Inferior parietal cortex (tissue), 1 donor: ENCODE results near the gene GOLGA6A.
"Not testable (repeated sequence)": the region's sequence is repeated elsewhere in the genome, so short reads cannot be mapped to it uniquely, and the experiment has no call there.

Experiments
- DNase-seq: peaks from one replicate; pipeline ENCODE4 v3.0.0-alpha.2; 2016; ENCODE audit errors: extremely low spot score

The GOLGA6A gene

GRCh38 chr15:74099963-74100733, 17.8 kb upstream of the GOLGA6A start:
- DNase-seq = peak; percentile 92

DNA sequence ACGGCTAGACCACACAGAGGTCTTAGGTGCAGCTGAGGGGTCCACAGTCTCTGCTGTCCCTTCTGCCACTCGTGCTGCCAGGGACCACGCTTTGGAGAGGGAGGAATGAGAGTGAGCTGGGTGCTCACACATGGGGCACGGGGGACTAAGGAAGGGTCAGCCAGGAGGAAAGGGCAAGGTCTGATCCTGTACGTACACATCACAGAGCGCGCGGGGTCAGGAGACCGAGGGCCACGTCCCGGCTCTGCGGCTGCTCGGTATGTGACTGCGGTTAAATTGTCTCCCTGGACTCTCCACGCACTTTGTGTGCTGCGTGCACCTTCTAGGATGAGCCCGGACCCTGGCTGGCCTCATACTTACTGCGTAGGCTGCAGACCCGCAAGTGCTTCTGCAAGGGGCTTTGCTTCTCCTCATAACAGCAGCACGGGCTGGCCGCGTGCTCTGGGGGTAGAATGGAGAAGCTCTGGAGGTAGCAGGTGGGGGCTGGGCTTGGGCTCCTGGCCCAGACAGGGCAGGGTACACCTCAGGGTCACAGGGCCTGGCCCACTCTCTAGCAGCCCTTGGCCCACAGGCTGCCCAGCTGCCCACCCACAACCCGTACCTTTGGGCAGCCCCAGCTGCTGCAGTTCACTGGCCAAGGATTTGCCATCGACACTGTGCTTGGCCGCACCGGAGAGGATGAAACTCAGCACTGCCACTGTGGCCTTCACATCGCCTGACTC, 14.6 kb upstream of the GOLGA6A start:
- not testable (repeated sequence) for DNase-seq

- DNase-seq = not testable (repeated sequence)
These were observed 13.3 kb upstream of the GOLGA6A start for GRCh38 chr15:74095610-74096009.

DNA sequence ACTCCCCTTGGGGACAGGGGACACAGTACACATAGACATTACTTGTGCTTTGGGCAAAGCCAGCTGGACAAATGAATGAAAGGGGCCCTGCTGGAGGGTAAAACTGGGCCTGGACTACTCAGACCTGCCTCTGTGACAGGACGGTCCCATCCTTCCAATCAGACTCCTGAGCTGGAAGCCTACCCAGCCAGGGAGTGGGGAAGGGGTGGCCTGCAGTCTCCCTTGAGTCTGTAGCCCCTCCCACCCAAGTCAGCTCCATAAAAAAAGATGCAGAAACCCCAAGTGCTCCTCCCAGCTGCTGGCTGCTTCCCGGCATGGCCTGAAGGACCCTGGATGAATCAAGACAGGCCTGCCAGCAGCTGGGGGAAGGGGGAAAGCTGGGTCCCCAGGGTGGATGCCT, 12.2 kb upstream of the GOLGA6A start:
- not testable (repeated sequence) for DNase-seq

DNA sequence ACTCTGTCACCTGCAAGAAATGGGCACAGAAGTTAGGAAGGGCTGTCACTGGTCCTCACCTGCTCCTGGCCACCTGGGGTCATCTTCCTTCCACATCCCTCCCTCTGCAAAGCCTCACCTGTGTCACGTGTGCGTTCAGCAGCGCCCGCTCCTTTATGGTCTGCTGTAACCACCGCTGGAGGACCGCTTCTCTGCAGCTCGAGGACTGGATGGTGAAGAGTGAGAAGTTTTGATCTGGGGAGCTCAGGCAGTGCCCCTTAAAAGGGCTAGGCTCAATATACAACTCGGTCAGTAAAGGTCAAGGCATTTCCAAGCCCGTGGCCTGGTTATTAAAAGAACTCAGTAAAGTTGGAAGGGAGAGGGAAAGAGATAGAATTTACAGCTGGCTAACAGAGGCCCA, 6.6 kb downstream of the GOLGA6A start:
- not testable (repeated sequence) for DNase-seq

GRCh38 chr15:74072614-74073337, 9.6 kb downstream of the GOLGA6A start:
- DNase-seq = not testable (repeated sequence)

DNA sequence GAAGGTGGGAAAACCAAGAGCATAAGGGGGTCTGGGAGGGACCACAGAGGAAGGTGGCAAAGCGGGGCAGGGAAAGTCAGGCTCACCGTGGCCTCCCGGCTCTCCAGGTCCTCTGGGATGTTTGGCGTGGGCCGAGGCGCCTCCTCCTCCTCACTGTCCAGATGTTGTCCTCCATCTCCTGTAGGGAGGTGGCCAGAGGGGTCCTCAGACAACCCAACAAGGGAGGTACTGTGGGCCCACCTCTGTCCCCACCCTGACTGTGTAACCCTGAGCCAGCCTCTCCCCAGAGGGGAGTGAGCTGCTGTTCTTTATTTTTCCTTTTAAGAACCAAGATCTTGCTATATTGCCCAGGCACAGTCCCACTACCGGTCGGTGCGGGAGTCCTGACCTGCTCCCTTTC, 10.2 kb downstream of the GOLGA6A start:
- not testable (repeated sequence) for DNase-seq

- DNase-seq = not testable (repeated sequence)
These were observed 10.7 kb downstream of the GOLGA6A start for GRCh38 chr15:74071645-74072044.

DNA sequence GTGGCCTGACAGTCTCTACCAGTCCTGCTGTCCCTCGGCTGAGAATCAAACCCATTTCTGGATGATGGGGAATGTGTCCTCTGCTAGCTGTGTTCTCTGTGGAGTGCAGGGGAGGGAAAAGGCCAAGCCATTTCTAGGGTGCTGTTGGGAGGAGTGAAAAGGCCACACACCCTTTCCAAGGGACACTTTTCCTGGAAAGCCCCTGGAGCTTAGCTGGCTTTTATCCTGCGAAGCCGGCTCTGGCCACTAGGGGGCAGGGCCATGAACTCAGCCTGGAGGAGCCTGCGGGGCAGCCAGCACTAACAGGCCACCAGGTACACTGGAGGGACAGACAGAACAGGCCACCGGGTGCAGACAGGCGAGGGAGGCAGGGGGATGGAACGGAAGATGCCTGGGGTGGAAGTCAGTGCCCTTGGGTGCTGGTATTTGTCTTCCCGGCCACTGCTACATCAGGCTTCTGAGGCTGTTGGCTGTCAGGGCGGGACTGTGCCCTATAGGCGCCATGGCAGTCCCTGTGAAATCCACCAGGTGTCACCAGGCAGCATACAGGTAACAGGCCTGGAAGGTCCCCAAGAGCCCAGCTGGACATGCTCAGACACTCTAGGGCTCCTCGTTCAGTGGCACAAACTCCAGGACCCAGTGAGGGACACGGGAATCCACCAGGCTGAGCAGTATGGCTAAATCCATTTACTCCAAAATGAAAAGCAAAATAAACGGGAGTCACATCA, 16.5 kb downstream of the GOLGA6A start:
- not testable (repeated sequence) for DNase-seq

GRCh38 chr15:74064822-74065221, 17.5 kb downstream of the GOLGA6A start:
- DNase-seq = not testable (repeated sequence)

DNA sequence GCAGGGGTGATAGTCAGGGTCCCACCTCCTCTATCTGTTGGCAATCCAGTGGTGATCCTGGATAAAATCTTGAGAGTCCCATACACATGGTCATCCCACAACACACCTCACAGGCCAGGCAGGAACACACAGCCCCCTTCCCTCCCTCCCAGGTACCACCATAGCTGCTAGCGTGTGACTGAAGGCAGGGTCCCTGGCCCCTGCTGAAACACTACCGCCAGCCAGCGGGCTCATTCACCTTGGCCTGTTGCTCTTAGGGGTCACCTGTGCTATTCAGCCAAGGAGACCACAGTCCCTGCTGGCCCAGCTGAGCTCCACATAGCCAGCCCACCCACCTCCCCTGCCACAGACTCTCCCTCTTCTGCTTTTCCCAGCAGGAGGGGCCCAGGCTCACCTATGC, 18.2 kb downstream of the GOLGA6A start:
- not testable (repeated sequence) for DNase-seq

DNA sequence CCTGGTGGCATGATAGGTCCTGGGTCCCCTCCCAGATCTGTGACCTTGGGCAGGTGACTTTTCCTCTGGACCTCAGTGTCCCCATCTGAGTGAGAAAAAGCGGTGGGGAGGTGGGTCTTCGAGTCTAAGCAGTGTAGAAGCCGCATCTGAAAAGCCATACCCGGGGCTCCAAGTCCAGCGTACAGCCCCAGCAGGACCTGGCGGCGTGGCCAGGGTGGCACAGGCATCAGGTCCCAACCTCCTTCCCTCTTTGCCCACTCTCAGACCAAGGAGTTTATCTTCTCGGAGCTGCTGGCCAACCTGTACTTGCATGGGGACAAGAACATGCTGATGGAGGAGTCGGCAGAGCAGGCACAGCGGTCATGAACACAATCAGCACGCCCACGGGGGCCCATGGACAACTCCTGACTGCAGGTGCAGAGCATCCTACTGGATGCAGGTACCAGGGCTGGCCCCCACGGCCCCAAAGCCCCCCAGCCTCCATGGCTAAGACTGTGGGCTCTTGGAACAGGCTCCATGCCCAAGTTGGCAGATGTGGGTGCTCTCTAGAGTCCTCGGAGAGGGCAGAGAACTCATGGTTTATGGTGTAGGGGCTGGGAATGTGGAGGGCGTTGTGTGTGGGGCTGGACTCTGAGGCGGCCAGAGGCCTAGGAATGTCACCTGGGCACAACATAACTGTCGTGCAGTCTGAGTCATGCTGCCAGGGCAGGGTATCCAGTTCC, 18.8 kb downstream of the GOLGA6A start:
- DNase-seq = not testable (repeated sequence)

GRCh38 chr15:74062671-74063070, 19.7 kb downstream of the GOLGA6A start:
- DNase-seq = no peak

GRCh38 chr15:74062236-74062635, 20.1 kb downstream of the GOLGA6A start:
- DNase-seq = no peak

- no peak for DNase-seq
These were observed 22.1 kb downstream of the GOLGA6A start for GRCh38 chr15:74060251-74060650.

- DNase-seq = not testable (repeated sequence)
These were observed 23.1 kb downstream of the GOLGA6A start for GRCh38 chr15:74059050-74059833.

- DNase-seq = not testable (repeated sequence)
These were observed 26.0 kb downstream of the GOLGA6A start for GRCh38 chr15:74056330-74056729.

GRCh38 chr15:74055804-74056203, 26.5 kb downstream of the GOLGA6A start:
- DNase-seq = no peak

GRCh38 chr15:74053941-74054529, 28.3 kb downstream of the GOLGA6A start:
- no peak for DNase-seq

DNA sequence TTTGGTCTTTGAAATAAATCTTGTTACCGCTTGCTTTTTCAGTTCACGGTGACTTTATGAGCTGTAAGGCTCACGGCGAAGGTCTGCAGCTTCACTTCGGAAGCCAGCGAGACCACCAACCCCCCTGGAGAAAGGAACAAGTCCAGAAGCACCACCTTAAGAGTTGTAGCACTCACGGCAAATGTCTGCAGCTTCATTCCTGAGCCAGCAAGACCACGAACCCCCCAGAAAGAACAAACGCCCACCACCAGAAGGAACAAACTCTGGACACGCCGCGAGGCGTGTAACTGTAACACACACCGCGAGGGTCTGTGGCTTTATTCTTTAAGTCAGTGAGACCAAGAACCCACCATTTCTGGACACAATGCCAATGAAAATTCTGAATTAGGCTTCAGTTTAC, 28.8 kb downstream of the GOLGA6A start:
- no peak for DNase-seq
